CD4-positive, alpha-beta memory T cell (primary cell): ENCODE results near the gene XPO6. TPM values are rescaled to one million over a fixed set of nuclear protein-coding genes. Genes with fewer than 3 reads are reported as not detected.

ENCODE experiments used
- CTCF ChIA-PET: fragments of 350-600 bp; sonication (Branson Sonifier 250); formaldehyde crosslinking; loops from one replicate; lab custom pipeline; 2021; ENCODE audit warnings: inconsistent platforms; ENCODE audit not compliant: partially characterized antibody; lab: Charles Lee
- POLR2A ChIA-PET: fragments of 350-600 bp; sonication (Branson Sonifier 250); formaldehyde crosslinking; loops from one replicate; lab custom pipeline; 2021; ENCODE audit not compliant: partially characterized antibody; lab: Charles Lee
- DNase-seq, 5 donors: peaks; one replicate each; pipeline versions ENCODE4 v3.0.0 to v3.0.0-alpha.2; 2020 to 2022; ENCODE audit warnings: mixed read lengths in 1 of 5
- H3K27ac ChIP-seq: one replicate; pipeline ENCODE4 v1.7.0; 2013; ENCODE audit warnings: low read depth, low read length
- H3K27me3 ChIP-seq: 2 replicates; pipeline ENCODE4 v1.7.0; 2013; ENCODE audit warnings: mild to moderate bottlenecking, low read length, moderate library complexity; ENCODE audit not compliant: insufficient read depth
- H3K36me3 ChIP-seq: 2 replicates; pipeline ENCODE4 v1.7.0; 2013; ENCODE audit warnings: mild to moderate bottlenecking, low read length, moderate library complexity; ENCODE audit not compliant: insufficient read depth
- H3K4me1 ChIP-seq: 2 replicates; pipeline ENCODE4 v1.7.0; 2013; ENCODE audit warnings: mild to moderate bottlenecking, low read length, moderate library complexity; ENCODE audit not compliant: insufficient read depth
- H3K4me3 ChIP-seq, 2 donors: one replicate each; pipeline ENCODE4 v1.7.0; 2013; ENCODE audit warnings: low read length in 2 of 2, mild to moderate bottlenecking in 1 of 2
- H3K9me3 ChIP-seq, 2 donors: one replicate each; pipeline ENCODE4 v1.7.0; 2013; ENCODE audit warnings: low read length in 2 of 2, control low read depth in 1 of 2; ENCODE audit not compliant: control insufficient read depth in 1 of 2
- H3K27ac Mint-ChIP-seq, 7 donors: one replicate each; pipeline ENCODE4 v1.8.0; 2020 to 2021; ENCODE audit warnings: mixed read lengths in 7 of 7, mild to moderate bottlenecking in 6 of 7, inconsistent platforms in 3 of 7, moderate library complexity in 3 of 7
- H3K27me3 Mint-ChIP-seq, 2 donors: one replicate each; pipeline ENCODE4 v1.8.0; 2020 to 2021; ENCODE audit warnings: mixed read lengths in 2 of 2
- H3K36me3 Mint-ChIP-seq, 2 donors: one replicate each; pipeline ENCODE4 v1.8.0; 2020 to 2021; ENCODE audit warnings: mixed read lengths in 2 of 2, inconsistent platforms in 1 of 2, mild to moderate bottlenecking in 1 of 2
- H3K4me1 Mint-ChIP-seq, 4 donors: one replicate each; pipeline ENCODE4 v1.8.0; 2020 to 2021; ENCODE audit warnings: mixed read lengths in 4 of 4, mild to moderate bottlenecking in 1 of 4
- H3K4me3 Mint-ChIP-seq, 8 donors: one replicate each; pipeline ENCODE4 v1.8.0; 2020 to 2021; ENCODE audit warnings: mixed read lengths in 8 of 8, mild to moderate bottlenecking in 7 of 8, moderate library complexity in 6 of 8, inconsistent platforms in 3 of 8
- H3K9me3 Mint-ChIP-seq, 8 donors: one replicate each; pipeline ENCODE4 v1.8.0; 2020 to 2021; ENCODE audit warnings: mixed read lengths in 8 of 8, mild to moderate bottlenecking in 5 of 8, inconsistent platforms in 3 of 8, moderate library complexity in 1 of 8
- intact Hi-C: fragments of 100-400 bp; cut with micrococcal nuclease; formaldehyde crosslinking; loops from one replicate; pipeline ENCODE4 v1.15.1; 2023
- polyA plus RNA-seq, 2 donors: library from polyadenylated mRNA; unstranded; fragments of 300-500 nt; fragmentation: Illumina TruSeq; gene quantifications; one replicate each; pipeline ENCODE4 v1.2.3, GENCODE V29; 2021
- total RNA-seq, 2 experiments: library from RNA; stranded (reverse); gene quantifications; one replicate each; pipeline ENCODE4 v1.2.3, GENCODE V29; 2021

Gene XPO6
- total and polyA plus RNA-seq, 4 experiments from 2014 or later, result 35.7 to 350 (median 219) TPM

- intact Hi-C loops, result no loop called here
- peaks cover 46% of the 10 kb centered on the region for H3K36me3 ChIP-seq
- H3K4me3 Mint-ChIP-seq, result peak overlapping the region in 1 of 8 donors; percentile 73
- no peak overlapping the region for H3K27ac ChIP-seq
- H3K36me3 Mint-ChIP-seq, result peaks cover 64 to 80% of the 10 kb centered on the region in 2 donors
- CTCF ChIA-PET, result interaction anchor here (1.0 to 2.4 kb wide), 5 partner anchors 11 to 42 kb away, joined by 3 to 7 read pairs (median 5); no protein-coding TSS in a partner anchor
- no peaks in the 10 kb centered on the region for H3K9me3 Mint-ChIP-seq
- peaks cover 71% of the 10 kb centered on the region for H3K4me1 ChIP-seq
- H3K9me3 ChIP-seq, result no peaks in the 10 kb centered on the region
- no peak overlapping the region for H3K4me3 ChIP-seq
- peaks cover 47 to 79% (median 65%) of the 10 kb centered on the region in 4 donors for H3K4me1 Mint-ChIP-seq
- no peaks in the 10 kb centered on the region for H3K27me3 Mint-ChIP-seq
- peak overlapping the region in 5 of 7 donors; percentile 70 to 92 (median 82) for H3K27ac Mint-ChIP-seq
- POLR2A ChIA-PET, result interaction anchor here (0.7 to 5.7 kb wide), 5 partner anchors 11 to 35 kb away, joined by 4 to 42 read pairs (median 5); no protein-coding TSS in a partner anchor
- DNase-seq, result no peak
- H3K27me3 ChIP-seq, result no peaks in the 10 kb centered on the region
Measured at GRCh38 chr16:28175715-28176114, 36.0 kb downstream of the XPO6 start.

- Histone ChIP-seq H3K36me3 (peaks cover 44% of the 10 kb centered on the region), H3K27me3 (no peaks in the 10 kb centered on the region), H3K27ac (no peak overlapping the region), H3K4me1 (peaks cover 74% of the 10 kb centered on the region), H3K4me3 (no peak overlapping the region), H3K9me3 (no peaks in the 10 kb centered on the region)
- no peaks in the 10 kb centered on the region for H3K9me3 Mint-ChIP-seq
- peak overlapping the region in 7 of 8 donors; percentile 6 to 61 (median 18) for H3K4me3 Mint-ChIP-seq
- no peaks in the 10 kb centered on the region for H3K27me3 Mint-ChIP-seq
- H3K27ac Mint-ChIP-seq, result peak overlapping the region; percentile 48 to 91 (median 80)
- peaks cover 48 to 77% (median 61%) of the 10 kb centered on the region in 4 donors for H3K4me1 Mint-ChIP-seq
- POLR2A ChIA-PET, result interaction anchor here (0.8 to 1.1 kb wide), 3 partner anchors 16 to 38 kb away, joined by 3 to 5 read pairs (median 5); no protein-coding TSS in a partner anchor
- CTCF ChIA-PET, result interaction anchor here (1.3 to 1.4 kb wide), 3 partner anchors 29 to 38 kb away, joined by 4 to 5 read pairs (median 4); no protein-coding TSS in a partner anchor
- intact Hi-C loops, result no loop called here
- H3K36me3 Mint-ChIP-seq, result peaks cover 49 to 72% of the 10 kb centered on the region in 2 donors
- DNase-seq, result no peak
Measured at GRCh38 chr16:28172336-28172735, 39.4 kb downstream of the XPO6 start.

GRCh38 chr16:28171816-28172215 is 39.9 kb downstream of the XPO6 start:
- peaks cover 49 to 72% of the 10 kb centered on the region in 2 donors for H3K36me3 Mint-ChIP-seq
- H3K27ac Mint-ChIP-seq, result peak overlapping the region; percentile 48 to 91 (median 78)
- Histone ChIP-seq H3K4me1 (peaks cover 79% of the 10 kb centered on the region), H3K27me3 (no peaks in the 10 kb centered on the region), H3K27ac (peak overlapping the region; percentile 3), H3K36me3 (peaks cover 44% of the 10 kb centered on the region), H3K4me3 (no peak overlapping the region), H3K9me3 (no peaks in the 10 kb centered on the region)
- ChIA-PET POLR2A (interaction anchor here (0.8 to 1.1 kb wide), 3 partner anchors 17 to 38 kb away, joined by 3 to 5 read pairs (median 5); no protein-coding TSS in a partner anchor), CTCF (interaction anchor here (0.8 to 1.4 kb wide), 4 partner anchors 21 to 39 kb away, joined by 3 to 5 read pairs (median 4); no protein-coding TSS in a partner anchor)
- H3K27me3 Mint-ChIP-seq, result no peaks in the 10 kb centered on the region
- H3K9me3 Mint-ChIP-seq, result no peaks in the 10 kb centered on the region
- intact Hi-C loops, result no loop called here
- peaks cover 49 to 77% (median 64%) of the 10 kb centered on the region in 4 donors for H3K4me1 Mint-ChIP-seq
- DNase-seq, result no peak
- H3K4me3 Mint-ChIP-seq, result peak overlapping the region in 3 of 8 donors; percentile 2 to 18 (median 6)

- Histone ChIP-seq H3K36me3 (peaks cover 49% of the 10 kb centered on the region), H3K27ac (peak overlapping the region; percentile 33), H3K4me1 (peaks cover 87% of the 10 kb centered on the region), H3K4me3 (no peak overlapping the region), H3K27me3 (no peaks in the 10 kb centered on the region), H3K9me3 (no peaks in the 10 kb centered on the region)
- peak overlapping the region; percentile 41 to 75 (median 72) for H3K4me3 Mint-ChIP-seq
- CTCF ChIA-PET, result interaction anchor here (0.8 to 1.8 kb wide), 8 partner anchors 9 to 50 kb away, joined by 3 to 7 read pairs (median 4); no protein-coding TSS in a partner anchor
- DNase-seq, result peak; percentile 65 to 80 (median 74)
- peaks cover 46 to 83% (median 69%) of the 10 kb centered on the region in 4 donors for H3K4me1 Mint-ChIP-seq
- POLR2A ChIA-PET, result interaction anchor here (0.9 to 6.4 kb wide), 4 partner anchors 23 to 41 kb away, joined by 3 to 33 read pairs (median 8); no protein-coding TSS in a partner anchor
- peak overlapping the region; percentile 70 to 98 (median 89) for H3K27ac Mint-ChIP-seq
- no peaks in the 10 kb centered on the region for H3K27me3 Mint-ChIP-seq
- H3K9me3 Mint-ChIP-seq, result no peaks in the 10 kb centered on the region
- intact Hi-C loops, result loop anchor here (1.0 to 2.0 kb wide), 5 partner anchors 13 to 42 kb away; partner anchors contain the start of gene XPO6
- H3K36me3 Mint-ChIP-seq, result peaks cover 46 to 73% of the 10 kb centered on the region in 2 donors
Measured at GRCh38 chr16:28168991-28169554, 42.7 kb downstream of the XPO6 start.

GRCh38 chr16:28167730-28168129 is 44.0 kb downstream of the XPO6 start:
- Mint-ChIP-seq H3K9me3 (no peaks in the 10 kb centered on the region), H3K4me3 (peak overlapping the region in 2 of 8 donors; percentile 43 to 67), H3K27ac (peak overlapping the region in 6 of 7 donors; percentile 35 to 90 (median 86)), H3K36me3 (peaks cover 47 to 73% of the 10 kb centered on the region in 2 donors), H3K4me1 (peaks cover 51 to 86% (median 74%) of the 10 kb centered on the region in 4 donors), H3K27me3 (no peaks in the 10 kb centered on the region)
- H3K9me3 ChIP-seq, result no peaks in the 10 kb centered on the region
- CTCF ChIA-PET, result interaction anchor here (0.6 to 1.7 kb wide), 3 partner anchors 18 to 154 kb away, joined by 3 to 6 read pairs (median 4); no protein-coding TSS in a partner anchor
- H3K36me3 ChIP-seq, result peaks cover 48% of the 10 kb centered on the region
- DNase-seq, result no peak
- intact Hi-C loops, result loop anchor here (2.0 kb wide), 2 partner anchors 25 to 43 kb away; partner anchors contain the start of gene XPO6
- POLR2A ChIA-PET, result interaction anchor here (1.6 to 6.4 kb wide), 2 partner anchors 25 to 40 kb away, joined by 9 to 33 read pairs; no protein-coding TSS in a partner anchor
- no peak overlapping the region for H3K4me3 ChIP-seq
- peaks cover 88% of the 10 kb centered on the region for H3K4me1 ChIP-seq
- no peak overlapping the region for H3K27ac ChIP-seq
- H3K27me3 ChIP-seq, result no peaks in the 10 kb centered on the region

- CTCF ChIA-PET, result interaction anchor here (0.6 to 1.7 kb wide), 3 partner anchors 17 to 154 kb away, joined by 3 to 6 read pairs (median 4); no protein-coding TSS in a partner anchor
- Mint-ChIP-seq H3K4me3 (peak overlapping the region in 4 of 8 donors; percentile 10 to 75 (median 53)), H3K36me3 (peaks cover 44 to 69% of the 10 kb centered on the region in 2 donors), H3K27ac (peak overlapping the region; percentile 45 to 93 (median 85)), H3K27me3 (no peaks in the 10 kb centered on the region), H3K4me1 (peaks cover 50 to 85% (median 72%) of the 10 kb centered on the region in 4 donors), H3K9me3 (no peaks in the 10 kb centered on the region)
- no peaks in the 10 kb centered on the region for H3K9me3 ChIP-seq
- no peak overlapping the region for H3K4me3 ChIP-seq
- POLR2A ChIA-PET, result interaction anchor here (0.7 to 6.4 kb wide), 4 partner anchors 25 to 44 kb away, joined by 3 to 33 read pairs (median 6); no protein-coding TSS in a partner anchor
- no peak for DNase-seq
- peaks cover 87% of the 10 kb centered on the region for H3K4me1 ChIP-seq
- peaks cover 48% of the 10 kb centered on the region for H3K36me3 ChIP-seq
- H3K27ac ChIP-seq, result no peak overlapping the region
- H3K27me3 ChIP-seq, result no peaks in the 10 kb centered on the region
- intact Hi-C loops, result no loop called here
Measured at GRCh38 chr16:28167221-28167620, 44.5 kb downstream of the XPO6 start.
